Mucosa of rectum (tissue), 2 donors: Measurements from ENCODE around the gene BMP7.
"Not testable (repeated sequence)": the region's sequence is repeated elsewhere in the genome, so short reads cannot be mapped to it uniquely, and the experiment has no call there.

Experiments
- H3K27ac ChIP-seq, 2 donors: one replicate each; pipeline ENCODE4 v1.7.0; 2013; ENCODE audit warnings: inconsistent platforms in 2 of 2, low read depth in 2 of 2, low read length in 2 of 2
- H3K27me3 ChIP-seq, 2 donors: one replicate each; pipeline ENCODE4 v1.7.0; 2013; ENCODE audit warnings: low read length in 2 of 2; ENCODE audit not compliant: control insufficient read depth in 2 of 2, insufficient read depth in 2 of 2
- H3K36me3 ChIP-seq, 2 donors: one replicate each; pipeline ENCODE4 v1.7.0; 2013; ENCODE audit warnings: low read length in 2 of 2; ENCODE audit not compliant: control insufficient read depth in 2 of 2, insufficient read depth in 2 of 2
- H3K4me1 ChIP-seq, 2 donors: one replicate each; pipeline ENCODE4 v1.7.0; 2013; ENCODE audit warnings: low read length in 2 of 2, mild to moderate bottlenecking in 1 of 2; ENCODE audit not compliant: control insufficient read depth in 2 of 2, insufficient read depth in 2 of 2
- H3K4me3 ChIP-seq, 2 donors: one replicate each; pipeline ENCODE4 v1.7.0; 2013; ENCODE audit warnings: low read length in 2 of 2
- H3K9ac ChIP-seq, 2 donors: one replicate each; pipeline ENCODE4 v1.7.0; 2013; ENCODE audit warnings: low read length in 2 of 2, low read depth in 1 of 2, mild to moderate bottlenecking in 1 of 2
- H3K9me3 ChIP-seq, 2 donors: one replicate each; pipeline ENCODE4 v1.7.0; 2013; ENCODE audit warnings: low read length in 2 of 2; ENCODE audit not compliant: control insufficient read depth in 2 of 2
- donor health status: healthy.
- donor health status: Normal muscosa, but diverticular disease.

The BMP7 gene

GRCh38 chr20:57268399-57269076 is 2.1 kb upstream of the BMP7 start:
- H3K9ac ChIP-seq, result no peak overlapping the region
- H3K27ac ChIP-seq, result no peak overlapping the region
- peaks cover 23 to 28% of the 10 kb centered on the region in 2 donors for H3K27me3 ChIP-seq
- H3K4me3 ChIP-seq, result no peak overlapping the region
- no peaks in the 10 kb centered on the region for H3K9me3 ChIP-seq
- H3K4me1 ChIP-seq, result peaks cover 0 to 4% of the 10 kb centered on the region in 2 donors
- no peaks in the 10 kb centered on the region for H3K36me3 ChIP-seq

GRCh38 chr20:57267158-57267821 is 849 bp upstream of the BMP7 start:
- Histone ChIP-seq H3K9ac (no peak overlapping the region), H3K9me3 (no peaks in the 10 kb centered on the region), H3K4me1 (peaks cover 0 to 4% of the 10 kb centered on the region in 2 donors), H3K27me3 (peaks cover 28 to 29% of the 10 kb centered on the region in 2 donors), H3K4me3 (no peak overlapping the region), H3K27ac (no peak overlapping the region), H3K36me3 (no peaks in the 10 kb centered on the region)

GRCh38 chr20:57265997-57266290 is 497 bp downstream of the BMP7 start:
- Histone ChIP-seq H3K4me3 (no peak overlapping the region), H3K27ac (no peak overlapping the region)

GRCh38 chr20:57265336-57265996 is 975 bp downstream of the BMP7 start:
- Histone ChIP-seq H3K36me3 (no peaks in the 10 kb centered on the region), H3K4me1 (peaks cover 0 to 4% of the 10 kb centered on the region in 2 donors), H3K27ac (no peak overlapping the region), H3K4me3 (peak overlapping the region; percentile 13 to 23), H3K9ac (no peak overlapping the region), H3K9me3 (no peaks in the 10 kb centered on the region), H3K27me3 (peaks cover 33 to 37% of the 10 kb centered on the region in 2 donors)

More at GRCh38 chr20:57265997-57266290, 497 bp downstream of the BMP7 start:
- H3K9me3 ChIP-seq, result no peaks in the 10 kb centered on the region
- H3K4me1 ChIP-seq, result peaks cover 0 to 4% of the 10 kb centered on the region in 2 donors
- H3K36me3 ChIP-seq, result no peaks in the 10 kb centered on the region
- H3K27me3 ChIP-seq, result peaks cover 31 to 32% of the 10 kb centered on the region in 2 donors
- H3K9ac ChIP-seq, result no peak overlapping the region

GRCh38 chr20:57264908-57265335 is 1.5 kb downstream of the BMP7 start:
- not testable (repeated sequence) for H3K9me3 ChIP-seq, H3K4me1 ChIP-seq, H3K36me3 ChIP-seq, H3K27ac ChIP-seq, H3K9ac ChIP-seq
- peaks cover 37 to 42% of the 10 kb centered on the region in 2 donors for H3K27me3 ChIP-seq
- peak overlapping the region in 1 of 2 donors; percentile 13 for H3K4me3 ChIP-seq

- Histone ChIP-seq H3K36me3 (no peaks in the 10 kb centered on the region), H3K27me3 (peaks cover 39 to 48% of the 10 kb centered on the region in 2 donors), H3K4me1 (peaks cover 0 to 4% of the 10 kb centered on the region in 2 donors), H3K9me3 (no peaks in the 10 kb centered on the region), H3K4me3 (no peak overlapping the region), H3K27ac (no peak overlapping the region), H3K9ac (no peak overlapping the region)
Measured at GRCh38 chr20:57263801-57264792, 2.3 kb downstream of the BMP7 start.

- Histone ChIP-seq H3K36me3 (no peaks in the 10 kb centered on the region), H3K4me3 (no peak overlapping the region), H3K27ac (no peak overlapping the region), H3K4me1 (peaks cover 0 to 4% of the 10 kb centered on the region in 2 donors), H3K9me3 (no peaks in the 10 kb centered on the region), H3K9ac (no peak overlapping the region), H3K27me3 (peaks cover 41 to 55% of the 10 kb centered on the region in 2 donors)
Measured at GRCh38 chr20:57262784-57263609, 3.4 kb downstream of the BMP7 start.

- no peak overlapping the region for H3K4me3 ChIP-seq
Measured at GRCh38 chr20:57262301-57262700, 4.1 kb downstream of the BMP7 start.

More at GRCh38 chr20:57262301-57262700, 4.1 kb downstream of the BMP7 start:
- Histone ChIP-seq H3K9me3 (no peaks in the 10 kb centered on the region), H3K27me3 (peaks cover 36 to 51% of the 10 kb centered on the region in 2 donors), H3K4me1 (peaks cover 0 to 4% of the 10 kb centered on the region in 2 donors), H3K27ac (no peak overlapping the region), H3K36me3 (no peaks in the 10 kb centered on the region), H3K9ac (no peak overlapping the region)
